Activated naive CD4-positive, alpha-beta T cell treated with anti-CD3 and anti-CD28 coated beads for 36 hours (primary cell): ENCODE data around the gene PANK4. TPM values are rescaled to one million over a fixed set of nuclear protein-coding genes. Genes with fewer than 3 reads are reported as not detected.

Experiments
- CTCF ChIA-PET: fragments of 350-600 bp; sonication (Branson Sonifier 250); formaldehyde crosslinking; loops from one replicate; lab custom pipeline; 2021; ENCODE audit warnings: antibody characterized with exemption; lab: Charles Lee
- DNase-seq: peaks from one replicate; pipeline ENCODE4 v3.0.0-alpha.2; 2020
- H3K27ac Mint-ChIP-seq: one replicate; pipeline ENCODE4 v1.8.0; 2021; ENCODE audit warnings: mild to moderate bottlenecking, mixed read lengths
- H3K27me3 Mint-ChIP-seq: one replicate; pipeline ENCODE4 v1.8.0; 2021; ENCODE audit warnings: low read depth, mixed read lengths
- H3K36me3 Mint-ChIP-seq: one replicate; pipeline ENCODE4 v1.8.0; 2021; ENCODE audit warnings: low read depth, mixed read lengths
- H3K4me1 Mint-ChIP-seq: one replicate; pipeline ENCODE4 v1.8.0; 2021; ENCODE audit warnings: low read depth, mixed read lengths
- H3K4me3 Mint-ChIP-seq: one replicate; pipeline ENCODE4 v1.8.0; 2021; ENCODE audit warnings: mild to moderate bottlenecking, moderate library complexity, mixed read lengths
- H3K9me3 Mint-ChIP-seq: one replicate; pipeline ENCODE4 v1.8.0; 2021; ENCODE audit warnings: mixed read lengths
- intact Hi-C: fragments of 100-400 bp; cut with micrococcal nuclease; formaldehyde crosslinking; loops from one replicate; pipeline ENCODE4 v1.15.1; 2023
- total RNA-seq, 2 experiments: library from RNA; stranded (reverse); gene quantifications; one replicate each; pipeline ENCODE4 v1.2.3, GENCODE V29; 2021

Gene PANK4
- total RNA-seq, 2 experiments from 2014 or later: 46.6 to 51.4 TPM

DNA sequence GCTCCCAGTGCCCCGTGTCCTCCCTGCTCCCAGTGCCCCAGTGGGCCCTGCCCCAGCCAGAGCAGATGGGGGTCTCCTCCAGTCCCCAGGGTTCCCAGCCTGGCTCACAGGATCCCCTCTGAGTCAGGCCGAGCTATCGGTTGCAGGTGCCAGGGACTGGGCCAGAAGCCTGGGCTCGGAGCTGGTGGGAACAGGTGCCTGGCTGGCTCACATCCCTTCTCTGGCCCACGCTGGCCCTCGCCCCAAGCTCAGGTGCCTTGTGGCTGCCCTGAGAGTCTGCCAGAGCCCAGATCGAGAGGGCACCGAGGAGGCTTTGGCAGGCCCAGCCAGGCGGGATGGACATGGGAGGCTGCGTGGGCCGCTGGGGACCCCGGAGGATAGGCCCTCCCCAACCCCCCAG lies 31.4 kb downstream of the PANK4 start:
- CTCF ChIA-PET: no interaction called here
- Mint-ChIP-seq H3K4me3 (no peak overlapping the region), H3K27ac (no peak overlapping the region), H3K4me1 (peaks cover 17% of the 10 kb centered on the region), H3K36me3 (no peaks in the 10 kb centered on the region), H3K9me3 (no peaks in the 10 kb centered on the region), H3K27me3 (no peaks in the 10 kb centered on the region)
- DNase-seq: no peak
- intact Hi-C loops: no loop called here

DNA sequence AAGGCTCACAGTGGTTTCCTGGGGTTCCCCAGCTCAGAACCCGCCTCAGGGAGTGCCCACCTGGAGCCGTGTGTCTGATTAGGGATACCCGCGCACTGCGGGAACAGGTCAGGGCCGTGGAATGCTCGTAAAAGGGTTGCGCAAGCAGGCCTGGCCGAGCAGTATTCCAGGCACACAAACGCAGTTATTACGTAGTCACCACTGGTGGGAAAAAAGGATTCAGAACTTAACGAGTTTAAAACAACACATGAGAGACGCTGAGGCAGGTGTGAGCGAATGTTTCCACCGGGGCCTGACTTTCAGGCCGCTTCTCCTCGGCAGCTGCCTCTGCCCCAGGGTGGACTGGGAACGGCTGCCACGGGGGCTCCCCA lies 32.1 kb downstream of the PANK4 start:
- no peak overlapping the region for H3K4me3 Mint-ChIP-seq
- no peaks in the 10 kb centered on the region for H3K27me3 Mint-ChIP-seq
- intact Hi-C loops: no loop called here

DNA sequence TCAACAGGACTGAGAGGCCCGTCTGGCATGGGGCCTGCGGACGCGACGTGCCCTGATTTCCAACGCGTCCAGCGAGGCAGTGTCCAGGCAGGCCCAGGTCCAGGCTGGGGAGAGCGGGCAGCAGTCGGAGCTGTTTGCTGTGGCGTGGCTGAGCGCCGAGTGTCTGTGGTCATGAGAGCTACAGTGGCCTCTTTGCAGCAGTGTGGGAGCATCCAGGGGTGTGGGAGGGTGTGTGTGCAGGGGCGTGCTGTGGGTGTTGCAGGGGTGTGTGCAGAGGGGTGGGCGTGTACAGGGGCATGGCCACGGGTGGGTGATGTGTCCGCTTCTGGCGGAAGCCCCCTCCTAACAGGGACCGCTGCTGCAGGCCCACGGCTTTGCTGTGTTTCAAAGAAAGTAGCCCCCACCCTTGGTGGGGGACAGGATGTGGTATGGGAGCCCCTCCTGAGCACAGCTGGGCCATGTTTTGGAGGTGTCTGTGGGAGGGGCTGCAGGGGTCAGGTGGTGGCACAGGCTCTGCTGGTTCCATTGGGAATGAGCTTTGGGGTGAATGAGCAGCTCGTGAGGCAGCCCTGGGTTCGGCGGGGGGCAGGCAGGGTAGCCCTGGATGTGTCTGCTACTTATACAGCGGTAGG lies 32.6 kb downstream of the PANK4 start:
- CTCF ChIA-PET: no interaction called here
- no peak overlapping the region for H3K27ac Mint-ChIP-seq

More for the DNA sequence above, 32.1 kb downstream of the PANK4 start:
- Mint-ChIP-seq H3K27ac (no peak overlapping the region), H3K9me3 (no peaks in the 10 kb centered on the region), H3K4me1 (peaks cover 13% of the 10 kb centered on the region), H3K36me3 (no peaks in the 10 kb centered on the region)
- CTCF ChIA-PET: no interaction called here
- no peak for DNase-seq

DNA sequence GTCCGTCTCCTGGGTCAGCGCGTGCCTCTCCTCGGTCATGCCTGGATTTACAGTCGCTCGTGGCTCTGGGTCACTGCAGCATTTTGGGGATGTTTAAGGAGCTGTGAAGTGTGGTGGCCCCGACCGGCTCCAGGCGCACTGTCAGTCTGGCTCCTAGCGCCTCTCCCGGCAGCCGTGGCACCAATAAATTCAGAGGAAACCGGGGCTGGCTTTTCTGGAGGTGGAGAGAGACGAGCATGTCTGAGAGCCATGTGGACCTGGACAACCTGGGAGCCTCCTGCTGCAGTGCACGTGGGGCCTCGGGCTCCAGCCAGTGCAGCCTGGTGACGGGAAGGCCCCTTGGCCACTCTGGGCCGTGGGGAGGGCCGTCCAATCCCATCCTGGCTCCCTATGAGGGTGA lies 33.2 kb downstream of the PANK4 start:
- peaks cover 8% of the 10 kb centered on the region for H3K9me3 Mint-ChIP-seq
- intact Hi-C loops: no loop called here
- H3K36me3 Mint-ChIP-seq: peaks cover 5% of the 10 kb centered on the region
- H3K27ac Mint-ChIP-seq: no peak overlapping the region
- H3K4me3 Mint-ChIP-seq: no peak overlapping the region
- no peaks in the 10 kb centered on the region for H3K27me3 Mint-ChIP-seq
- CTCF ChIA-PET: no interaction called here
- DNase-seq: no peak
- H3K4me1 Mint-ChIP-seq: peaks cover 11% of the 10 kb centered on the region

More for the DNA sequence above, 32.6 kb downstream of the PANK4 start:
- no peak for DNase-seq
- H3K4me1 Mint-ChIP-seq: peaks cover 11% of the 10 kb centered on the region
- H3K4me3 Mint-ChIP-seq: no peak overlapping the region
- peaks cover 2% of the 10 kb centered on the region for H3K36me3 Mint-ChIP-seq
- H3K27me3 Mint-ChIP-seq: no peaks in the 10 kb centered on the region
- intact Hi-C loops: no loop called here
- H3K9me3 Mint-ChIP-seq: peaks cover 5% of the 10 kb centered on the region

DNA sequence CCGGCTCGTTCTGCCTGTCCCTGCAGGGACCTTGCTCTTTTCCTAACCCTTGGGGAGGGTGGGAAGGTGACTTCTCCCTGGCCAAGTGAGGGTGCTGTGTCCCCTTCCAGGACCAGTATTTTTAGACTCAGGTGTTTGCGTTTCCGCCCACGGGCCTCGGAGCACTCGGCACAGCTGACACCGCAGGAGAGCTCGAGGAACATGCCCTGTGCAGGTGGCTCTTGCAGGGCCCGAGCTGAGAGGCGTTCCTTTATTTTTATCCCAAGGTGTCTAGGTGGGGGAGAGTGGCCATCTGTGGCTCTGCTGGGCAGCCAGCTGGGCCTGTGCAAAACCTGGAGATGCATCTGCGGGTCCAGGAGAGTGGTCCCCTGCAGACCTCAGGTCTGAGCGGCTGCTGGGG lies 34.3 kb downstream of the PANK4 start:
- Mint-ChIP-seq H3K27me3 (no peaks in the 10 kb centered on the region), H3K36me3 (peaks cover 7% of the 10 kb centered on the region), H3K4me3 (no peak overlapping the region), H3K9me3 (peaks cover 10% of the 10 kb centered on the region), H3K27ac (no peak overlapping the region), H3K4me1 (peaks cover 11% of the 10 kb centered on the region)
- intact Hi-C loops: no loop called here
- CTCF ChIA-PET: no interaction called here
- no peak for DNase-seq

DNA sequence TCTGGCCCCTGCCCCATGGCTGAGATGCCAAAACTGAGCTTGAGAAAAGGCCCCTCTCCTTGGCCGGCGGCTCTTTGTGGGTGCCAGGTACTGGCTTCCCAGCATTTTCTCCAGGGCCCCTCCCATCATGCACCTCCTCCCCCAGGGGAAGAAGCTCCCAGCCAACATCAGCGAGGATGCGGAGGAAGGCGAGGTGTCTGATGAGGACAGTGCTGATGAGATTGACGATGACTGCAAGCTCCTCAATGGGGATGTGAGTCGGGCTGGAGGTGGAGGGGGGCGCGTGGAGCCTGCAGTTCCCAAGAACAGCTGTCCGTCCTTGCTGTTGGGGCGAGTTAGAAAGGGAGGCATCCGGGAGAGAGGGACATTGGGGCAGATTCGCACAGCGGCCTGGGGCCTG lies 36.8 kb downstream of the PANK4 start:
- peaks cover 10% of the 10 kb centered on the region for H3K9me3 Mint-ChIP-seq
- no peak overlapping the region for H3K27ac Mint-ChIP-seq
- H3K4me1 Mint-ChIP-seq: peaks cover 11% of the 10 kb centered on the region
- intact Hi-C loops: no loop called here
- H3K36me3 Mint-ChIP-seq: peaks cover 7% of the 10 kb centered on the region
- DNase-seq: no peak
- H3K4me3 Mint-ChIP-seq: no peak overlapping the region
- H3K27me3 Mint-ChIP-seq: no peaks in the 10 kb centered on the region
- CTCF ChIA-PET: no interaction called here

DNA sequence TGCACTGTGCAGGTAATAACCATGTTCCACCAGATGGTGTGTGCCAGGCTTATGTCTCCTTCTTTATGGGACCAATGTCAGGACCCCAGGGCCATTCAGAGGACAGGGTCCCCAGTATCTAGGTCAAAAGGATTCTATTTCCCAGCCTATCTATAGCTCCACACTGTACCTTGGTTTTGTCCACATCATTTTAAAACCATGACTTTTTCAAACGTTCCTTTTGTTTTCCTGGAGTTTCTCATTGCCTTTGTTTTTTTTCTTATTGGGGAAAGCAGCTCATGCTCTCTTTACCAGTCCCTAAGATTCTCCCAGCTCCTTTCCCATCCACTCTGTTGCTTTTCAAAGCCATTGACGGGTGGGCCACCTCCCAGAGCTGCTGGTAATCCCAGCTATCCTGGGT lies 37.7 kb downstream of the PANK4 start:
- peaks cover 4% of the 10 kb centered on the region for H3K4me1 Mint-ChIP-seq
- no peak overlapping the region for H3K4me3 Mint-ChIP-seq
- H3K36me3 Mint-ChIP-seq: peaks cover 7% of the 10 kb centered on the region
- H3K27ac Mint-ChIP-seq: no peak overlapping the region
- peaks cover 10% of the 10 kb centered on the region for H3K9me3 Mint-ChIP-seq
- H3K27me3 Mint-ChIP-seq: no peaks in the 10 kb centered on the region
- intact Hi-C loops: no loop called here
- no peak for DNase-seq
- CTCF ChIA-PET: no interaction called here

DNA sequence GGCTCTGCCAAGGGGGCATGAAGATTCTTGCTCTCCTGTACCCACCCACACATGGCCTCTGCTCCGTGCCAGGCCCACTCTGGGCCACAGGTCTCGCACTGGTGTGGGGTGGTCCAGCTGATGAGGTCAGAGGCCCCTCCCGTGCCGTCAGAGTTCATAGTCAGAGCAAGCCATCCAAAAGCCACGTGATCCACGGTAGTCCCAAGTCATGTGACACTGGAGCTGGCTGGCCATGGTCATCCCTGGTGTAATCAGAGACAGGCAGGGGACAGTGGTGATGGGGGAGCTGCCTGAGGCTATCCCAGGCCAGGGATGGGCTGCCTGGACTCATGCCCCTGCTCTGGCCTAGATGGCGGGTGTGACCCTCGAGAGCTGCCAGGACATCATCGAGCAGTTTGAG lies 39.8 kb downstream of the PANK4 start:
- no peaks in the 10 kb centered on the region for H3K4me1 Mint-ChIP-seq
- H3K27ac Mint-ChIP-seq: no peak overlapping the region
- DNase-seq: no peak
- CTCF ChIA-PET: no interaction called here
- intact Hi-C loops: no loop called here
- H3K36me3 Mint-ChIP-seq: peaks cover 7% of the 10 kb centered on the region
- no peak overlapping the region for H3K4me3 Mint-ChIP-seq
- H3K27me3 Mint-ChIP-seq: no peaks in the 10 kb centered on the region
- peaks cover 10% of the 10 kb centered on the region for H3K9me3 Mint-ChIP-seq

DNA sequence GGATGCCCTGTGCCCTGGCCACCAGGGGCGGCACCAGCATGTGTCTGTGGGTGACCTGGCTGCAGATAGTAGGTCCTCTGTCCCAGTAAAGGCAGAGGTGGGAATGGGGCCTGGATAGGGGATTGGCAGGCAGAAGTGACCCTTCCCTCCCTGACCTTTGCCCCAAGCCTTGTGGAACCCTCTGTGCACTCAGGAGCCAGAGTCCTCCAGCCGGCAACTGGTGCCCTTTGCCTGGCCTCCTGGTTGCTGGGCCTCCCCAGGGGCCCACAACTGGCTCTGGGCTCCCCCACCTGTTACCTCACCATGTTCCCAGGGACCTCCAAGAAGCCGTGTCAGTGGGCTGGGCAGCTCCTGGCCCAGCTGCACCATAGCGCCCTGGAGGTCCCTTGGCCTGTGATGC lies 40.4 kb downstream of the PANK4 start:
- CTCF ChIA-PET: no interaction called here
- peaks cover 7% of the 10 kb centered on the region for H3K36me3 Mint-ChIP-seq
- intact Hi-C loops: no loop called here
- H3K9me3 Mint-ChIP-seq: peaks cover 10% of the 10 kb centered on the region
- no peaks in the 10 kb centered on the region for H3K27me3 Mint-ChIP-seq
- H3K4me1 Mint-ChIP-seq: no peaks in the 10 kb centered on the region
- no peak for DNase-seq
- no peak overlapping the region for H3K4me3 Mint-ChIP-seq
- no peak overlapping the region for H3K27ac Mint-ChIP-seq

DNA sequence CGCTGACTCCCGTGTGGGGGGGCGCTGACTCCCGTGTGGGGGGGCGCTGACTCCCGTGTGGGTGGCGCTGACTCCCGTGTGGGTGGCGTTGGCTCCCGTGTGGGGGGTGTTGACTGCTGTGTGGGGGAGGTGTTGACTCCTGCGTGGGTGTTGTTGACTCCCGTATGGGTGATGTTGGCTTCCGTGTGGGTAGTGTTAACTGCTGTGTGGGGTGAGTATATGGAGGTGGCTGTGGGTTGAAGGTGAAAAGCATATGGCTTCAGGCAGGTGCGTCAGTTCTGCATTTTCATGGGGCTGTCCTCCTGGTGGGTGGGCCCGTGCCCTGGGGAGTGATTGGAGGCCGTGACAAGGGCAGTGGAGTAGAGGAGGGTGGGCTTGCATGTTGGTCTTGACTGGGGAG lies 42.4 kb downstream of the PANK4 start:
- Mint-ChIP-seq H3K36me3 (peaks cover 5% of the 10 kb centered on the region), H3K27me3 (no peaks in the 10 kb centered on the region), H3K9me3 (peaks cover 7% of the 10 kb centered on the region), H3K4me3 (no peak overlapping the region), H3K27ac (no peak overlapping the region), H3K4me1 (no peaks in the 10 kb centered on the region)
- intact Hi-C loops: no loop called here
- DNase-seq: no peak
- CTCF ChIA-PET: no interaction called here

DNA sequence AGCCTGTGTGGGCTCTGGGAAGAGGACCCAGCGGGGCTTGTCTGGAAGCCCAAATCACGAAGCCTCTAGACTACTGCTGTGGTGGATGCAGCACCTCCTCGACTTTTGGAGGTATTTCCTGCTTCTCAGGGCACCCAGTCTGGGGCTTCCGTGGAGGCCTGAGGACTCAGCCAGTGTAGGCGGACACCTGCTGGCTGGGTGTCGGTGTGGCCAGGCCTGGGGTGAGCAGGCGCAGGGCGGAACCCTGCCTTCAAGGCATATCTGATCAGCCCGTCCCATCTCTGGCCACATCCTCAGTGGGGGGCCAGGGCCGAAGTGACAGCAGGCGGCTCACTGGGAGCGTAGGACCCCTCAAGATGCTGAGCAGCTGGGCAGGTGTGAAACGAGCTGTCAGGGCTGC lies 43.4 kb downstream of the PANK4 start:
- peaks cover 1% of the 10 kb centered on the region for H3K36me3 Mint-ChIP-seq
- no peaks in the 10 kb centered on the region for H3K27me3 Mint-ChIP-seq
- no peak overlapping the region for H3K4me3 Mint-ChIP-seq
- intact Hi-C loops: no loop called here
- CTCF ChIA-PET: no interaction called here
- H3K27ac Mint-ChIP-seq: no peak overlapping the region
- DNase-seq: no peak
- peaks cover 1% of the 10 kb centered on the region for H3K9me3 Mint-ChIP-seq
- no peaks in the 10 kb centered on the region for H3K4me1 Mint-ChIP-seq

DNA sequence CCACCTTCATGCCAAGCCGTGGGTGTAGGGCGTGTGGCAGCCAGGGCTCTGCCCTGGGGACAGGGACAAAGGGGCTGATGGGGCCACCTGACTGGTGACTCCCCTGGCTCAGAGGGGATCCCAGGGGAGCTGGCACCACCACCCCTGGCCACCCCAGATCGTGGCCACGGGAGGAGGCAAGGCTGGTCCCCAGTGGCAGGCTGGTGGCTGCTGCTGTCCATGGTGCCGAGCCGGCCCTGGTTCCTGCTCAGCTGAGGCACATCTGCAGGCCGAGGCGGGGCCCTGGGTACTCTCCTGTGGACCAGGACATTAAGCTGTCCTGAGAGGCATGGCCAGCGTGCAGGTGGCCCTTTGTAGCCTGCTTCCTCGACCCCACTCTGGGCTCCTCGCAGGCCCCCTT lies 43.8 kb downstream of the PANK4 start:
- H3K9me3 Mint-ChIP-seq: no peaks in the 10 kb centered on the region
- H3K27me3 Mint-ChIP-seq: no peaks in the 10 kb centered on the region
- H3K36me3 Mint-ChIP-seq: no peaks in the 10 kb centered on the region
- H3K4me1 Mint-ChIP-seq: no peaks in the 10 kb centered on the region
- CTCF ChIA-PET: no interaction called here
- no peak overlapping the region for H3K27ac Mint-ChIP-seq
- intact Hi-C loops: no loop called here
- no peak overlapping the region for H3K4me3 Mint-ChIP-seq
- DNase-seq: no peak

DNA sequence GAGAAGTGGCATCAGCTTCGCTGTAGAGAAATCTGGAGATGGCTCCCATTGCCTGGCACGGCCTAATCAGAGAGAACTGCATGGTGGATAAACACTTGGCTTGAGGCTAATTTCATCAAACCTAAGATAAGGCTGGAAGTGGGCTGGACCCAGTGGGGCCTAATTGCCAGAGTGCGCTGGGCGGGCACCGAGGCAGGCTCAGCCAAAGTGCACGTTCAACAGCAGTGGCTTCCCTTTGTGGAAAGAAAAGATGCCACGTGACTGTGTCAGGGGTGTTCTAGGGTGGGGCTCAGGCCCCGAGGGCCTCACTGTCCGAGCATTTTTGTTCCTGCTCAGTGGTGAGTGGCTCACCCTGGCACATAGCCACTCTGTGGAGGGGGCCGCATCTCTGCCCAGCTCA lies 44.5 kb downstream of the PANK4 start:
- Mint-ChIP-seq H3K4me3 (no peak overlapping the region), H3K27ac (no peak overlapping the region), H3K36me3 (no peaks in the 10 kb centered on the region), H3K4me1 (no peaks in the 10 kb centered on the region), H3K27me3 (no peaks in the 10 kb centered on the region), H3K9me3 (no peaks in the 10 kb centered on the region)
- CTCF ChIA-PET: no interaction called here
- intact Hi-C loops: no loop called here
- DNase-seq: no peak
